Spleen (tissue), 11 donors: Measurements from ENCODE around the gene OR14C36. TPM values are rescaled to one million over a fixed set of nuclear protein-coding genes. Genes with fewer than 3 reads are reported as not detected.

Experiments
- DNase-seq: peaks from one replicate; pipeline ENCODE4 v3.0.0-alpha.2; 2020
- H3K27ac ChIP-seq, 8 donors: fragments of 200-600 bp; sonication (generic) in 7 of 8; 1 replicate in 4 of 8; 2 replicates in 4 of 8; pipeline versions ENCODE4 v1.5.0 to v1.8.0; 2016 to 2021; ENCODE audit warnings: inconsistent platforms in 4 of 8, mild to moderate bottlenecking in 4 of 8, moderate library complexity in 1 of 8
- H3K27me3 ChIP-seq, 7 donors: fragments of 200-600 bp; sonication (generic) in 6 of 7; replicated peaks in 1 of 7; 1 replicate in 4 of 7; 2 replicates in 3 of 7; pipeline versions ENCODE4 v1.5.0 to v1.8.0; 2016 to 2021; ENCODE audit warnings: inconsistent platforms in 3 of 7, mild to moderate bottlenecking in 1 of 7
- H3K36me3 ChIP-seq, 6 donors: fragments of 200-600 bp; sonication (generic) in 5 of 6; 1 replicate in 4 of 6; 2 replicates in 2 of 6; pipeline versions ENCODE4 v1.5.0 to v1.8.0; 2016 to 2021; ENCODE audit warnings: inconsistent platforms in 2 of 6
- H3K4me1 ChIP-seq, 6 donors: fragments of 200-600 bp; sonication (generic) in 5 of 6; 1 replicate in 3 of 6; 2 replicates in 3 of 6; pipeline versions ENCODE4 v1.5.0 to v1.8.0; 2016 to 2021; ENCODE audit warnings: inconsistent platforms in 3 of 6
- H3K4me3 ChIP-seq, 8 donors: fragments of 200-600 bp; sonication (generic) in 7 of 8; 1 replicate in 4 of 8; 2 replicates in 4 of 8; pipeline versions ENCODE4 v1.5.0 to v1.8.0; 2016 to 2021; ENCODE audit warnings: inconsistent platforms in 4 of 8, mild to moderate bottlenecking in 4 of 8, moderate library complexity in 2 of 8
- H3K9me3 ChIP-seq, 8 donors: fragments of 200-600 bp; sonication (generic) in 7 of 8; 1 replicate in 4 of 8; 2 replicates in 4 of 8; pipeline versions ENCODE4 v1.5.0 to v1.8.0; 2016 to 2021; ENCODE audit warnings: inconsistent platforms in 4 of 8
- POLR2A ChIP-seq, 3 donors: fragments of 450-650 bp; IDR thresholded peaks; one replicate each; pipeline ENCODE4 v1.5.1; 2017; ENCODE audit warnings: antibody characterized with exemption in 3 of 3, mild to moderate bottlenecking in 1 of 3
- POLR2AphosphoS5 ChIP-seq, 3 donors: sonication (generic); formaldehyde crosslinking; IDR thresholded peaks; one replicate each; pipeline ENCODE4 v1.5.1; 2017; ENCODE audit warnings: antibody characterized with exemption in 3 of 3
- WGBS, 5 donors: extraction: QIAGEN DNeasy Blood & Tissue Kit in 3 of 5; methylation state at CpG; one replicate each; pipeline versions ENCODE4 v1.1.5 to v1.1.7; 2013 to 2018; 5-methylcytosine and 5-hydroxymethylcytosine counted together
- intact Hi-C: fragments of 100-400 bp; cut with DNase I; formaldehyde crosslinking; loops from one replicate; pipeline ENCODE4 v1.15.0; 2023; ENCODE audit warnings: low total_unique reads
- polyA plus RNA-seq, 3 donors: library from polyadenylated mRNA; stranded (reverse); fragments of 200-250 nt; gene quantifications; one replicate each; pipeline ENCODE4 v1.2.1, GENCODE V29; 2013
- total RNA-seq, 7 donors: library from RNA; depleted of rRNA in 3 of 7; stranded (reverse); fragments of >200 nt in 3 of 7; fragmentation: NEBNext Ultra II Directional in 4 of 7; extraction: Animal tissue kit (Norgen Biotek cat#: 25700) in 4 of 7; gene quantifications; one replicate each; pipeline versions ENCODE4 v1.1.0 to v1.2.1, GENCODE V29; 2016 to 2021
- TF ChIP-seq, protein P1 (sequence below), 11 experiments: fragments of 200-600 bp in 7 of 11; fragments of 450-650 bp in 4 of 11; sonication (generic) in 4 of 11; IDR thresholded peaks in 8 of 11; conservative IDR thresholded peaks in 3 of 11; 1 replicate in 7 of 11; 2 replicates in 4 of 11; pipeline versions ENCODE4 v1.4.0 to v1.8.0; 2016 to 2021; ENCODE audit warnings: antibody characterized with exemption in 11 of 11, inconsistent platforms in 4 of 11, mild to moderate bottlenecking in 1 of 11
- donor health status: healthy with polysubstance abuse.
- donor health status: DM: no; HTN: no; CAD: no; lungs with moderate emphysema.
- donor health status: DM: no; HTN: no; CAD: no.
- donor health status: Bipolar disorder and iron deficiency.
- donor health status: healthy.
- donor health status: DM: no; HTN: no; CAD: no.
- donor health status: DM: yes; HTN: yes; CAD: no.

The OR14C36 gene
- total and polyA plus RNA-seq, 10 donors, result not detected

GRCh38 chr1:248316796-248317195 lies 31.8 kb upstream of the OR14C36 start:
- TF ChIP-seq, protein P1, sequence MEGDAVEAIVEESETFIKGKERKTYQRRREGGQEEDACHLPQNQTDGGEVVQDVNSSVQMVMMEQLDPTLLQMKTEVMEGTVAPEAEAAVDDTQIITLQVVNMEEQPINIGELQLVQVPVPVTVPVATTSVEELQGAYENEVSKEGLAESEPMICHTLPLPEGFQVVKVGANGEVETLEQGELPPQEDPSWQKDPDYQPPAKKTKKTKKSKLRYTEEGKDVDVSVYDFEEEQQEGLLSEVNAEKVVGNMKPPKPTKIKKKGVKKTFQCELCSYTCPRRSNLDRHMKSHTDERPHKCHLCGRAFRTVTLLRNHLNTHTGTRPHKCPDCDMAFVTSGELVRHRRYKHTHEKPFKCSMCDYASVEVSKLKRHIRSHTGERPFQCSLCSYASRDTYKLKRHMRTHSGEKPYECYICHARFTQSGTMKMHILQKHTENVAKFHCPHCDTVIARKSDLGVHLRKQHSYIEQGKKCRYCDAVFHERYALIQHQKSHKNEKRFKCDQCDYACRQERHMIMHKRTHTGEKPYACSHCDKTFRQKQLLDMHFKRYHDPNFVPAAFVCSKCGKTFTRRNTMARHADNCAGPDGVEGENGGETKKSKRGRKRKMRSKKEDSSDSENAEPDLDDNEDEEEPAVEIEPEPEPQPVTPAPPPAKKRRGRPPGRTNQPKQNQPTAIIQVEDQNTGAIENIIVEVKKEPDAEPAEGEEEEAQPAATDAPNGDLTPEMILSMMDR (IDR thresholded peaks at IDR 0.05 in 8 of 11, conservative IDR thresholded peaks at IDR 0.05 in 3 of 11), result no peak
- no peak for TF ChIP-seq POLR2A (IDR thresholded peaks at IDR 0.05)
- no peak for TF ChIP-seq POLR2AphosphoS5 (IDR thresholded peaks at IDR 0.05)
- no peaks in the 10 kb centered on the region for H3K36me3 ChIP-seq
- no peaks in the 10 kb centered on the region for H3K4me1 ChIP-seq
- H3K27me3 ChIP-seq, result peaks cover 0 to 19% (median 0%) of the 10 kb centered on the region in 7 donors
- H3K27ac ChIP-seq, result no peak overlapping the region
- no peak for DNase-seq
- intact Hi-C loops, result no loop called here
- no peak overlapping the region for H3K4me3 ChIP-seq
- H3K9me3 ChIP-seq, result peaks cover 0 to 45% (median 17%) of the 10 kb centered on the region in 8 donors
- WGBS, 5 donors, result 83 to 95% (median 89%) methylated on average over 10 to 11 of the region's 11 CpGs

DNA sequence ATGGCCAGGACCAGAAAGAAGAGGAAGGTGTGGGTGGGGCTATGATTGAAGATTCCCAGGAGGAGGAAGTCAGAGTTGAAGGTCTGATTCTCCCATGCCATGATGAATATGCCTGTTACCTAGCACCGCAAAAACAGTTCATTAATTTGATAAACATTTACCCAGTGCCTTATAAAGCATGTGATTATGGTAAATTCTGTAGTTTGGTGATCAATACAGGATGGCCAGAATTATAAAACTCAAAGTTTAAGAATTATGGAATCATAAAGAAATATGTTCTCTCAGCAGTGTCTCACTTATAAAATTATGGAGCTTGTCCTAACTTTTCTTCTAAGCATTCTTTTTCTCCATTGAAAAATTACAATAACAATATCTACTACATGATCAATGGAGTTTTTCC lies 24.1 kb upstream of the OR14C36 start, which contains the start of gene OR2M7:
TSS of gene OR2M7 (minus strand) at position 101 of the 400 bp plus-strand sequence. CDS start at position 101, 0 bp downstream.
- 85 to 100% (median 90%) methylated on average over 1 of the region's 1 CpG for WGBS, 5 donors
- intact Hi-C loops, result no loop called here
- no peak within 1 kb of the TSS for H3K27ac ChIP-seq
- no peaks in the 10 kb centered on the region for H3K36me3 ChIP-seq
- no peaks in the 10 kb centered on the region for H3K4me1 ChIP-seq
- no peaks in the 10 kb centered on the region for H3K27me3 ChIP-seq
- DNase-seq, result no peak
- no peak within 1 kb of the TSS for H3K4me3 ChIP-seq
- H3K9me3 ChIP-seq, result peaks cover 0 to 3% (median 0%) of the 10 kb centered on the region in 8 donors
- TF ChIP-seq POLR2AphosphoS5 (IDR thresholded peaks at IDR 0.05), result no peak
- no peak for TF ChIP-seq POLR2A (IDR thresholded peaks at IDR 0.05)
- TF ChIP-seq, protein P1 (IDR thresholded peaks at IDR 0.05 in 8 of 11, conservative IDR thresholded peaks at IDR 0.05 in 3 of 11), result no peak

DNA sequence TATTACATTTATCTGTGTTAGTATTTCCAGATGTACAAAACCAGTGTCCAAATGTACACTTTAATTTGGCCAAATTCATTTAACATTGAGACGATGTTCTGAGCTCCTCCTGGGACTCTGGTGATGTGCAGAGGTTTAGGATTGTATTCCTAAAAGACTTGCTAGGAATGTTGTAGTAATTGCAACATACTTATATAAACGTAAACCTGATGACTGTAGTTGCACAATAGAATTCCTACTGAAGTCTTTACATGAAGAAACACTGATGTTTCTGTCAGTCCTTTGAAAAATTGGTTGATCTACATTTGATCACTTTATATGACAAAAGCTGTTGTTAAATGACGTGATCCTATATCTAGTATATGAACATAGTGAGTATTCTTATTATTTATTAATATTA lies 5.1 kb upstream of the OR14C36 start:
- no peaks in the 10 kb centered on the region for H3K36me3 ChIP-seq
- intact Hi-C loops, result no loop called here
- no peaks in the 10 kb centered on the region for H3K9me3 ChIP-seq
- no peak overlapping the region for H3K4me3 ChIP-seq
- no peak overlapping the region for H3K27ac ChIP-seq
- TF ChIP-seq POLR2AphosphoS5 (IDR thresholded peaks at IDR 0.05) (no peak), POLR2A (IDR thresholded peaks at IDR 0.05) (no peak)
- TF ChIP-seq, protein P1 (IDR thresholded peaks at IDR 0.05 in 8 of 11, conservative IDR thresholded peaks at IDR 0.05 in 3 of 11), result no peak
- WGBS, 5 donors, result 47 to 56% (median 51%) methylated on average over 3 of the region's 3 CpGs
- H3K4me1 ChIP-seq, result no peaks in the 10 kb centered on the region
- H3K27me3 ChIP-seq, result no peaks in the 10 kb centered on the region
- no peak for DNase-seq

DNA sequence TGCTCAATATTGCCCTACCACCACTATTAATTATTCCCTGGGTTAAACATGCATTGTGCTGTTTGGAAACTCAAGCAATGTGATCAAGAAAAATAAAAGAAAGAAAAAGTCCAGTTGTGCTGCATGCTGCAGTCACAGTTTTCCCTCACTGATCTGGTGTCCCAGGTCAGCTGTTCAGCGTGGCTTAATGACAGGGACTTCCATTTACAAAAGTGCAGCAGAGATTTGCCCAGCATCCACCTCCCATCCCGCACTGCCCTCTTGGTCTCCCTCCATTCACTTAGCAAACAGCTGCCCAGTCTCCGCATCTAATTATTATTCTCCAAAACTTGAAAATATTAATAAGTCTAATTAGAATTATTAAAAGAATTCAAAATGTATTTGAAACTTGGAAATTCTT lies 10.8 kb downstream of the OR14C36 start:
- DNase-seq, result no peak
- Histone ChIP-seq H3K36me3 (no peaks in the 10 kb centered on the region), H3K4me3 (no peak overlapping the region), H3K27me3 (no peaks in the 10 kb centered on the region), H3K27ac (no peak overlapping the region), H3K9me3 (peaks cover 0 to 7% (median under 1%) of the 10 kb centered on the region in 8 donors), H3K4me1 (no peaks in the 10 kb centered on the region)
- TF ChIP-seq POLR2A (IDR thresholded peaks at IDR 0.05), result no peak
- no peak for TF ChIP-seq POLR2AphosphoS5 (IDR thresholded peaks at IDR 0.05)
- intact Hi-C loops, result no loop called here
- 75 to 89% (median 84%) methylated on average over 3 of the region's 3 CpGs for WGBS, 5 donors
